ENCODE measurements around the gene FHAD1.

FHAD1 gene

GRCh38 chr1:15218287-15219279 is 28.4 kb upstream of the FHAD1 start:
- no peak for DNase-seq (ENCODE audit: low read depth, low spot score)
- H3K4me3 ChIP-seq (ENCODE audit: low read depth, low read length): no peak overlapping the region
- in situ Hi-C loops (cut with HindIII; ENCODE audit: low sequenced_read_pairs): no loop called here
- TF ChIP-seq CTCF (IDR thresholded peaks at IDR 0.05; ENCODE audit: low read depth, low read length): no peak

GRCh38 chr1:15219280-15220023 is 27.6 kb upstream of the FHAD1 start:
- in situ Hi-C loops (cut with HindIII; ENCODE audit: low sequenced_read_pairs): no loop called here
- no peak overlapping the region for H3K4me3 ChIP-seq (ENCODE audit: low read depth, low read length)
- no peak for TF ChIP-seq CTCF (IDR thresholded peaks at IDR 0.05; ENCODE audit: low read depth, low read length)
- DNase-seq (ENCODE audit: low read depth, low spot score): no peak

- TF ChIP-seq CTCF (IDR thresholded peaks at IDR 0.05; ENCODE audit: low read depth, low read length): no peak
- in situ Hi-C loops (cut with HindIII; ENCODE audit: low sequenced_read_pairs): no loop called here
- DNase-seq (ENCODE audit: low read depth, low spot score): no peak
- H3K4me3 ChIP-seq (ENCODE audit: low read depth, low read length): no peak overlapping the region
These were observed 27.0 kb upstream of the FHAD1 start for GRCh38 chr1:15220024-15220392.

GRCh38 chr1:15220825-15221431 is 26.1 kb upstream of the FHAD1 start:
- no peak overlapping the region for H3K4me3 ChIP-seq (ENCODE audit: low read depth, low read length)
- in situ Hi-C loops (cut with HindIII; ENCODE audit: low sequenced_read_pairs): no loop called here
- no peak for DNase-seq (ENCODE audit: low read depth, low spot score)
- TF ChIP-seq CTCF (IDR thresholded peaks at IDR 0.05; ENCODE audit: low read depth, low read length): no peak

- no peak for DNase-seq (ENCODE audit: low read depth, low spot score)
- no peak overlapping the region for H3K4me3 ChIP-seq (ENCODE audit: low read depth, low read length)
- TF ChIP-seq CTCF (IDR thresholded peaks at IDR 0.05; ENCODE audit: low read depth, low read length): no peak
- in situ Hi-C loops (cut with HindIII; ENCODE audit: low sequenced_read_pairs): no loop called here
These were observed 24.2 kb upstream of the FHAD1 start for GRCh38 chr1:15222653-15223303.

GRCh38 chr1:15224259-15224869 is 22.7 kb upstream of the FHAD1 start:
- TF ChIP-seq CTCF (IDR thresholded peaks at IDR 0.05; ENCODE audit: low read depth, low read length): no peak
- H3K4me3 ChIP-seq (ENCODE audit: low read depth, low read length): no peak overlapping the region
- in situ Hi-C loops (cut with HindIII; ENCODE audit: low sequenced_read_pairs): no loop called here
- no peak for DNase-seq (ENCODE audit: low read depth, low spot score)
